Epithelial cell of esophagus (primary cell): ENCODE data around the gene KCNIP1.

Experiments
- DNase-seq: peaks from one replicate; pipeline ENCODE4 v3.0.0; 2010; ENCODE audit warnings: low read depth
- H3K4me3 ChIP-seq: 2 replicates; pipeline ENCODE4 v1.5.1; 2011; ENCODE audit warnings: mild to moderate bottlenecking, low read length, control low read depth
- CTCF ChIP-seq: IDR thresholded peaks from 2 replicates; pipeline ENCODE4 v1.5.1; 2011; ENCODE audit warnings: low read depth, mild to moderate bottlenecking, low read length, control low read depth, inconsistent platforms; ENCODE audit not compliant: insufficient read depth; ENCODE audit errors: missing control alignments

KCNIP1 gene

GRCh38 chr5:170503990-170504596, at the start of gene KCNIP1:
TSS of gene KCNIP1 (plus strand) at chr5:170504020.
- no peak for DNase-seq
- H3K4me3 ChIP-seq, result no peak within 1 kb of the TSS
- TF ChIP-seq CTCF, result no peak

- DNase-seq, result no peak
- TF ChIP-seq CTCF, result no peak
- H3K4me3 ChIP-seq, result no peak overlapping the region
Observed at GRCh38 chr5:170463426-170463825, 40.4 kb upstream of the KCNIP1 start.

GRCh38 chr5:170464280-170465127, 39.3 kb upstream of the KCNIP1 start:
- no peak for TF ChIP-seq CTCF
- no peak for DNase-seq
- no peak overlapping the region for H3K4me3 ChIP-seq

GRCh38 chr5:170466553-170466952, 37.3 kb upstream of the KCNIP1 start:
- DNase-seq, result no peak
- TF ChIP-seq CTCF, result no peak
- no peak overlapping the region for H3K4me3 ChIP-seq

GRCh38 chr5:170466988-170467707, 36.7 kb upstream of the KCNIP1 start:
- peak; percentile 92 for DNase-seq
- no peak for TF ChIP-seq CTCF
- H3K4me3 ChIP-seq, result no peak overlapping the region

- no peak for TF ChIP-seq CTCF
- H3K4me3 ChIP-seq, result no peak overlapping the region
- no peak for DNase-seq
Observed at GRCh38 chr5:170468633-170469285, 35.1 kb upstream of the KCNIP1 start.
